C4-2B (cell line): ENCODE data around the gene NTF3.

Source experiments
- H3K27ac ChIP-seq: fragments of 450-650 bp; 2 replicates; pipeline ENCODE4 v1.5.1; 2017
- ZFX ChIP-seq: fragments of 450-650 bp; IDR thresholded peaks from 2 replicates; pipeline ENCODE4 v1.6.1; 2017
- TF ChIP-seq, protein P1 (sequence below): fragments of 450-650 bp; conservative IDR thresholded peaks from 2 replicates; pipeline ENCODE4 v1.5.1; 2017; ENCODE audit warnings: mild to moderate bottlenecking

Gene NTF3

DNA sequence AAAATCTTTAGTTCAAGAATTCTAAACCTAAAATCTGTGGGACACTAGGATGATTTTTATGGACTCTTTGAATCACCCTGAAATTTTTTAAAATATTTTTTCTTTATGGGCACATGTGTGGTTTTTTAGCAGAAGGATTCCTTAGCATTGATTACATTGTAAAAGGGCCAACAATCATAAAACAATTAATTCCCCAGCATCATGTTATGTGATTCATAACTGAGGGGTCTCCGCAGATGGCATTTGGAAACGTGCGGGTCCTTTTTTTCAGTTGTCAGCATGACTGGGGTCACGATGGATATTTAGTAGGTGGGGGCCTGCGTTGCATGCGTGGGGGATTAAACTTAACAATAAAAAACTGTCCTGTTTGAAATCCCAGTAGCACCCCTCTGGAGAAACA lies 52.5 kb downstream of the NTF3 start:
- no peak for TF ChIP-seq ZFX
- TF ChIP-seq, protein P1, sequence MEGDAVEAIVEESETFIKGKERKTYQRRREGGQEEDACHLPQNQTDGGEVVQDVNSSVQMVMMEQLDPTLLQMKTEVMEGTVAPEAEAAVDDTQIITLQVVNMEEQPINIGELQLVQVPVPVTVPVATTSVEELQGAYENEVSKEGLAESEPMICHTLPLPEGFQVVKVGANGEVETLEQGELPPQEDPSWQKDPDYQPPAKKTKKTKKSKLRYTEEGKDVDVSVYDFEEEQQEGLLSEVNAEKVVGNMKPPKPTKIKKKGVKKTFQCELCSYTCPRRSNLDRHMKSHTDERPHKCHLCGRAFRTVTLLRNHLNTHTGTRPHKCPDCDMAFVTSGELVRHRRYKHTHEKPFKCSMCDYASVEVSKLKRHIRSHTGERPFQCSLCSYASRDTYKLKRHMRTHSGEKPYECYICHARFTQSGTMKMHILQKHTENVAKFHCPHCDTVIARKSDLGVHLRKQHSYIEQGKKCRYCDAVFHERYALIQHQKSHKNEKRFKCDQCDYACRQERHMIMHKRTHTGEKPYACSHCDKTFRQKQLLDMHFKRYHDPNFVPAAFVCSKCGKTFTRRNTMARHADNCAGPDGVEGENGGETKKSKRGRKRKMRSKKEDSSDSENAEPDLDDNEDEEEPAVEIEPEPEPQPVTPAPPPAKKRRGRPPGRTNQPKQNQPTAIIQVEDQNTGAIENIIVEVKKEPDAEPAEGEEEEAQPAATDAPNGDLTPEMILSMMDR, result no peak
- no peak overlapping the region for H3K27ac ChIP-seq

DNA sequence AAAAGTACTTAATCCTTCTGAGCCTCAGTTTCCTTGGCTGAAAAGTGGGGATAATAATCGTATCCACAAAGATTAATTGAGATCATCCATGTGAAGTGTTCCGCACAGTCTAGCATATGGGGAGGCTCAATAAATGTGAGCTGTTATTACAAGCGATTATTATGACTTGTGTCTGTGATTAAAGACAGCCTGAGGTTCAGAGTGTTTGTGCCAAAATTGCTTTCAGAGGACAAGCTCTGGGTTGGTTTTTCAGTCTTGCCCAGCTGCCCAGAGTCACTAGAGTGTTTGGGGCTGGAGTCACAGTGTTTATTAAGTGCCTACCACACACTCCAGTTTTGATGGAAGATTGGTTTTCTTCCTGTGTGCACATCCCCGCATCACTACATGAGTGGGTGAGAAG lies 53.5 kb downstream of the NTF3 start:
- H3K27ac ChIP-seq, result no peak overlapping the region
- TF ChIP-seq ZFX, result no peak
- TF ChIP-seq, protein P1, result no peak

DNA sequence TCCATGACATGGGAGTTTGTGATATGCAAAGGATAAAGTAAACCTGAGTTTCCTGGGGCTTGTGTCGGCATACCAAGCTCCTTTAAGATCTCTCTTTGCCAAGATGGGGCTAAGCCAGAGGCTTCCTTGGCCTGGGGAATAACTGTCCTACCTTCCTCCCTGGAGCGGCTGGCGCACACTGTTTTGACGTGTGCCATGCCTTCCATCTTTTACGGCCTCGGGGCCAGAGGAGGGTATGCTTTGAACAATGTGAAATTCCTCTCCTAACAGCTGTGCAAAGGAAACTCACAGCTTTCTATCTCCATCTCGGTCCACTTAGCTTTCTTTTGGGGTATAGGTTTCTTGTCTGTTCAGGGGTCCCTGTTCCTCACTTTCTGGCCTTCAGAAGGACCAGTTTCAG lies 55.2 kb downstream of the NTF3 start:
- H3K27ac ChIP-seq, result no peak overlapping the region
- no peak for TF ChIP-seq ZFX
- TF ChIP-seq, protein P1, result no peak

DNA sequence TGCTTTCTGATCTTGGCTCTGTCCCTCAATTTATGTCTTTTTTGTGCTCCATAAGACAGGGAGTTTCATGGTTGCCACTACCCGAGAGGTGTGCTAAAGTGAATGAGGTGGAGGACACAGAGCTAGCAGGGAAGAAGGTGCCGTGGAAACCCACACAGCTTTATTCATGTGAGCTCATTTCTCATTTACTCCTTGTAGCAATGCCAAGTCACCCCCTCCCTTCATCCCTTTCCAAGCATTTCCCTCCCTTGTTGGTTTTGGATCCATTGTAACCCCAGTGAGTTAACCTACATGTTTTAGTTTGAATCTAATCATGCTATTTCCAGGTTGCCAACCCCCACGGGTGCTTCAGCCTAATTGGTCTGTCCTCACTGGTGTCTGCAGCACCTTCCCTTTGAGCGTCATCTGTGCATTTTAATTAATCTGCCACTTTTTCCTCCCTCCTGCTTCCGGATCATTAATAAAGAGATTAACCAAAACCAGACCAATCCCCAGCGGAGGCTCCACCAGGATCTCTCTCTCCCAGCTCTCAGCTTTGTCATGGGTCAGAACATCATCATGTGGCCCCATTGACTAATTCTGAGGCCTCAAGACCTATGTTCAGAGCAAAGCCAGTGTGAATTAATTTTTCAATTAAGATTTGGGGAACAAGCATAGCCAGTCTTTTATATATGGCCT lies 56.2 kb downstream of the NTF3 start:
- no peak overlapping the region for H3K27ac ChIP-seq
- TF ChIP-seq, protein P1, result no peak
- TF ChIP-seq ZFX, result no peak

DNA sequence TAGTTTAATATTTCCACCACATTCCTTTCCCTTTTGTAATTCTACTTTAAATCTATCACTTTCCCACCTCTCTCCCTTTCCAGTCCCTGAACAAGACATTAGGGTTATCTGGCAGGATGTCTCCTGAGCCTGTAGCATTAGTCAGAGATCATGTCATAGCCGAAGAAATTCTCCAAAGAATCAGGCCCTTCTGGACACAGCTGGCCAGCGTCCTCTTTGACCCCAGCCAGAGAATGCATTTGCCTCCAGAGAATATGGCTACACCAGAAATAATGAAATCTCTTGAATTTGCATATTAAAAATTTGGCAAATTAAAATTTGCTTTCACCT lies 56.7 kb downstream of the NTF3 start:
- TF ChIP-seq ZFX, result no peak
- TF ChIP-seq, protein P1, result no peak
- no peak overlapping the region for H3K27ac ChIP-seq

DNA sequence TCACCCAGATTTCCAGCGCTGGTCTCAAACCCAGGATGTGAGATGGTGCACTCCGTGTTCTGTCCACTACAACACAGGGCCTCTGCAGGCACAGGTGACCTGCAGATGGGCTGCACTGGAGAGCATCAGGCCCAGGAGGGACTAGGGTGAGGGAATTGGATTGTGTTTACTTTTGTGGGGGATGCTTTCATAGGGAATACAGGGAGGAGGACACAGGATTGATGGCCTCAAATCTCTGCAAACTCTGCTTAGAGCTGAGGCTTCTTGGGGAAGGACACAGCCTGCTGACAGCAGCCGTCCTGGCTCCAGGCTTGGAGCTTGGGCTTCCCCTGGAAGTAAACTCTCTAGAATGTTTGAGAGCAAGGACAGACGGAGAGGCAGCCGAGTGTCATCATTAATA lies 57.1 kb downstream of the NTF3 start:
- no peak for TF ChIP-seq ZFX
- TF ChIP-seq, protein P1, result no peak
- H3K27ac ChIP-seq, result no peak overlapping the region

GRCh38 chr12:5489760-5490406 lies 58.0 kb downstream of the NTF3 start:
- TF ChIP-seq, protein P1, result no peak
- no peak for TF ChIP-seq ZFX
- H3K27ac ChIP-seq, result no peak overlapping the region
